ENCODE results near the gene ENDOG. TPM values are rescaled to one million over a fixed set of nuclear protein-coding genes. Genes with fewer than 3 reads are reported as not detected.
A peak's percentile ranks its signal among the peaks of the same experiment; 100 is the strongest.
"Not testable (repeated sequence)": the region's sequence is repeated elsewhere in the genome, so short reads cannot be mapped to it uniquely, and the experiment has no call there.

Gene ENDOG
- 30.5 and 48.3 TPM in 2 replicates for total RNA-seq (2014; rRNA removed)
- 24.4 TPM for polyA plus RNA-seq (2012)

DNA sequence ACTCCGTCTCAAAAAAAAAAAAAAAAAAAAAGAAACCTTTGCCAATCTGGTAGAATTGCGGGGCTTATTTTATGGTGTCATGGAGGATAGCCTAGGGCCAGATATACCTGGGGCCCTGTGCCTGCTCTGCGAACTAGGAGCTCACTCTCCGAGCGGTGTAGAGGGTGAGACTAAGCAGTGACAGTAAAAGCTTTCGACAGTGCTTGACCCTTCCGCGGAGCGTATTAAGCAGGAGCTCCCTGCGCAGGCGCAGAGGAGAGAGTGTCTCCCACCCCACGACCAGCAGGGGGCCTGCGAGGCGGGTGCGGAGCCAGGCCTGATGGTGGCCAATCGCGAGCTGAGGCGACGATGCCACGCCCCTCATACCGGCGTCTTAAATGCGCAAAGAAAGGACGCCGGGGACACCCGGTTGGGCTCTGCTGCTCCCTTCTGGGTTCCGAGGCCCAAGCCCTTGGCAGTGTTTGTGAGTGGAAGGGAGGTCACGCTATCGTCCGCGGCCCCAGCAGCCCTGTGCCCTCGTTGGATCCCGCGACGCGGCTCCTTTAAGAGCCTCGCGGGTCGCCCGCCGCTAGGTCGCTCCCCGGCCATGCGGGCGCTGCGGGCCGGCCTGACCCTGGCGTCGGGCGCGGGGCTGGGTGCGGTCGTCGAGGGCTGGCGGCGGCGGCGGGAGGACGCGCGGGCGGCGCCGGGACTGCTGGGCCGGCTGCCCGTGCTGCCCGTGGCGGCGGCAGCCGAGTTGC is at the start of gene ENDOG:
TSS of gene ENDOG (plus strand) at position 402 of the 740 bp plus-strand sequence. CDS start at position 587, 185 bp downstream.
- DNase-seq (ENCODE audit: low read depth) = peak; percentile 95

DNA sequence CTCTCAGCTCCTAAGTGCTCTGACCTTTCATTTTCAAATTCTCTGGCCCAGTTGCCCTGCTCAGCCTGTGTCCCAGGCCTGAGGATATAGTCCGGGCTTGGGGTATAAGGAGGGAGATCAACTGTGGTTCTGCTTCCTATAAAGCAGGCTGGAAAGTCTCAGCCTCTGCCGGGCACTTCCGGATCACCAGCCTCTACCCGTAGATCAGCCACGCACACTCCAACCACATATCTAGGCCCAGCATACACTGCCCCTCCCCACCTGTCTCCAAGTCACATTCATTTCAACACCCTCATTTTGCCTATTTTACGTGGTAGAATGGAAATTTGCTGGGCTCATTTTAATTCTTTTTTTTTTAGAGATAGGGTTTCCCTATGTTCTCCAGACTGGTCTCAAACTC is 49.7 kb upstream of the ENDOG start:
- DNase-seq (ENCODE audit: low read depth) = no peak

- DNase-seq (ENCODE audit: low read depth) = no peak
Measured at GRCh38 chr9:128770286-128771030, 47.8 kb upstream of the ENDOG start.

DNA sequence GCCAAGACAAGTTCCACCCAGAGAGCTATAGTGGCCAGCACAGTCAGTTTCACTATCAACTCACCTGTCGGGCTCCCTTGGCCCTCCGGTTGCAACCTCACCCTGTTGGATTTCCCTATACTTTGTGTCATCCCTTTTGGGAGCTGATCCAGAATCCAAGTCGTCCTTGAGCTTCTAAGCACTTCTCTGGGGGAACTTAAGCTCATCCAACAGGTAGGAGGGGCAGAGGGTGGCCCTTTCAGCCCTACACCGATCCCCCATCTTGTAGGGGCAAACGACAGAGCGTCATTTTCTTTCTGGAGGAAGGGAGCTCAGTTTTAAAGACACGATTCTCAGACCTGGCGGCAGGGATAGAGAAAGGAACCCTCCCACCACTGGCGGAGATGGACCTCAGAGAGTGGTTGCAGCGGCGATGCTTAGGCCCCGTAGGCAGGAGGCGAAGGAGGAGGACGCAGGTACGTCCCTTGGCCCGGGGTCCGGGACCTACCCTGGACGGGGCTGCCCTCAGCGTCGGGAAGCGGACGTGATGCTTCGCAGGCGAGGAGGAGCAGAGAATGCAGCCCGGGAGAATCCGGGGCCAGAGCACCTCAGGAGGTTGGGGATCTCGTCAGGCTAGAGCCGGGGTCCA is 47.1 kb upstream of the ENDOG start:
- peak; percentile 15 for DNase-seq (ENCODE audit: low read depth)

GRCh38 chr9:128771745-128772519 is 46.4 kb upstream of the ENDOG start, which contains the start of gene ZER1:
Gene ZER1 (minus strand): TSS chr9:128771927. CDS start chr9:128755565, 16,362 bp downstream.
- DNase-seq (ENCODE audit: low read depth) = peak; percentile 80

DNA sequence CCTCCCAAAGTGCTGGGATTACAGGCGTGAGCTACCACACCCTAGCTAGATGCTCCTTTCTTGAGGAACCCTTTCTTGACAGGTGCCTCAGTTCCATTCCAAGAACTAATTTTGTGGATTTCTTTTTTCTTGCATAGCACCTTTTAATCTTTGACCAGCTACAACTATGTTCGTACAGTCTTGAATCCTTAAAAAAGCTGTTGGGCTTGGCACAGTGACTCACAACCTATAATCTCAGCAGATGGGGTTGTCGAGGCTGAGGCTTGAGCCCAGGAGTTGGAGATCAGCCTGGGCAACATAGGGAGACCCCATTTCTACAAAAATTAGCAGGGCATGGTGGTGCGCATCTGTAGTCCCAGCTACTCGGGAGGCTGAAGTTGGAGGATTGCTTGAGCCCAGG is 45.3 kb upstream of the ENDOG start:
- no peak for DNase-seq (ENCODE audit: low read depth)

GRCh38 chr9:128774804-128775203 is 43.5 kb upstream of the ENDOG start:
- DNase-seq (ENCODE audit: low read depth) = no peak

DNA sequence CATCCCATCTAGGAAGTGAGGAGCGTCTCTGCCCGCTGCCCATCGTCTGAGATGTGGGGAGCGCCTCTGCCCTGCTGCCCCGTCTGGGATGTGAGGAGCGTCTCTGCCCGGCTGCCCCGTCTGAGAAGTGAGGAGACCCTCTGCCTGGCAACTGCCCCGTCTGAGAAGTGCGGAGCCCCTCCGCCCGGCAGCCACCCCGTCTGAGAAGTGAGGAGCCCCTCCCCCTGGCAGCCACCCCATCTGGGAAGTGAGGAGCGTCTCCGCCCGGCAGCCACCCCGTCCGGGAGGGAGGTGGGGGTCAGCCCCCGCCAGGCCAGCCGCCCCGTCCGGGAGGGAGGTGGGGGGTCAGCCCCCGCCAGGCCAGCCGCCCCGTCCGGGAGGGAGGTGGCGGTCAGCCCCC is 38.2 kb upstream of the ENDOG start:
- not testable (repeated sequence) for DNase-seq (ENCODE audit: low read depth)

DNA sequence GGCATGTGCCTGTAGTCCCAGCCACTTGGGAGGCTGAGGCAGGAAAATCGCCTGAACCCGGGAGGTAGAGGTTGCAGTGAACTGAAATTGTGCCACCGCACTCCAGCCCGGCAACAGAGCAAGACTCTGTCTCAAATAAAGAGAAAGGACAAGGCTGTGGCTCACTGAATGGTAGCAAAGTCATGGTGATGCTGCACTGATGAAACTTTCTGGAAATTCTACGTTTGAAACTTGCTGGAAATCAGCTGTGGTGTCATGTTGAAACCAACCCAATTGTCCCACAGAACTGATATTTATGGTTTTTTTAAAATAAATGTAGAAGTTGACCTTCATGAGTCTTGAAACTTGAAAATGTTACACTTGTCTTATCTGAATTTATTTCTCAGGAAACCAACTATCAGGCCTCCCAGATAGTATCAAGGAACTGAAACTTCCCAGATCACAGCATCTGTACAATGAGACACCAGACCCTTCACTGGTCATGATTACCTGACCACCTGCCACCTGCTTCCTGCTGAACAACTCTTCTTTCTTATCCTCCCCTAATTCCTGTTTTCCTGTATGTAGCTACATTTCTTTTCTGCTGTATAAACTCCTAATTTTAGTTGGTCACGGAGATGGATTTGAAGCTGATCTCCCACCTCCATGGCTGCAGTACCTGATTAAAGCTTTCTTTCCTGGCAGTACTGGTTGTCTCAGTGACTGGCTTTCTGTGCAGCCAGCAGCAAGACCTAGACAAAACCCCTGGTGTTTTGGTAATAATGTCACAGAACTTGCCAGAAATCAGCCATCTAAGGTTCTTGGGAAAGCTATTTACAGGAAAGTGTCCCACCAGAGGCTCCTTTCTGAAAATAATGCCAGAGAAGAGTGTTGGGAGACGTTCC is 36.9 kb upstream of the ENDOG start:
- DNase-seq (ENCODE audit: low read depth) = no peak

DNA sequence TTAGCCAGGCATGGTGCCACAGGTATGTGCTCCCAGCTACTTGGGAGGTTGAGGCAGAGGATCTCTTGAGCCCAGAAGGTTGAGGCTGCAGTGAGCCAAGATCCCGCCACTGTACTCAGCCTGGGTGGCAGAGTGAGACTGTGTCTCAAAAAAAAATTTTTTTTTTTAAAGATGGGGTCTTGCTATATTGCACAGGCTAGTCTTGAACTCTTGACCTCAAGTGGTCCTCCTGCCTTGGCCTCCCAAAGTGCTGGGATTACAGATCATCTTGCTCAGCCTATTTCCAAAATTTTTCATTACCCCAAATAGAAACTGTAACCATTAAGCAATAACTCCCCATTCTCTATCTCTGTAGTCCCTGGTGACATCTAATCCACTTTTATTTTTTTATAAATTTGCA is 35.6 kb upstream of the ENDOG start:
- DNase-seq (ENCODE audit: low read depth) = no peak

GRCh38 chr9:128785427-128785826 is 32.9 kb upstream of the ENDOG start:
- no peak for DNase-seq (ENCODE audit: low read depth)

GRCh38 chr9:128786681-128787601 is 31.4 kb upstream of the ENDOG start, which contains the start of gene TBC1D13:
Gene TBC1D13 (plus strand): TSS chr9:128787253. CDS start chr9:128787354, 101 bp downstream.
- peak; percentile 74 for DNase-seq (ENCODE audit: low read depth)

- peak; percentile 10 for DNase-seq (ENCODE audit: low read depth)
Measured at GRCh38 chr9:128787659-128788058, 30.6 kb upstream of the ENDOG start.

GRCh38 chr9:128788445-128788844 is 29.9 kb upstream of the ENDOG start:
- no peak for DNase-seq (ENCODE audit: low read depth)

- DNase-seq (ENCODE audit: low read depth) = no peak
Measured at GRCh38 chr9:128790536-128790935, 27.8 kb upstream of the ENDOG start.

DNA sequence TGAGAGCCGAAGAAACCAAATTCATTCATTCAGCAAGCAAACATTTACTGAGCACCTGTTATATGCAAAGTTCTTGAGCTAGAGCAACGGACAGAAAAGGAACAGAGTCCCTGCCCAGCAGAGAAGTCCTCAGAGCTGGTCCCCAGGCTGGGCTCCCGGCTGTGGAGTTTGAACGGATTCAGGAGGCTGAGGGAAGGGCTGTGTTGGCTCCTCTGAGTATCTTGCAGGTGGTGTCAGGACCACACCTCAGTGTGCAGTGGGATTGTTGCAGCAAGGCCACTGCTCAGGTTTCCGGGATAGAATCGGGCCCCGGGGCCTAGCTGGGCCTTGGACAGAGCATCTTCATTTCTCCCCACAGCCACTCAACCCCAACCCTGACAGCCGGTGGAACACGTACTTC is 26.2 kb upstream of the ENDOG start:
- no peak for DNase-seq (ENCODE audit: low read depth)

GRCh38 chr9:128792978-128793686 is 25.2 kb upstream of the ENDOG start:
- DNase-seq (ENCODE audit: low read depth) = no peak

DNA sequence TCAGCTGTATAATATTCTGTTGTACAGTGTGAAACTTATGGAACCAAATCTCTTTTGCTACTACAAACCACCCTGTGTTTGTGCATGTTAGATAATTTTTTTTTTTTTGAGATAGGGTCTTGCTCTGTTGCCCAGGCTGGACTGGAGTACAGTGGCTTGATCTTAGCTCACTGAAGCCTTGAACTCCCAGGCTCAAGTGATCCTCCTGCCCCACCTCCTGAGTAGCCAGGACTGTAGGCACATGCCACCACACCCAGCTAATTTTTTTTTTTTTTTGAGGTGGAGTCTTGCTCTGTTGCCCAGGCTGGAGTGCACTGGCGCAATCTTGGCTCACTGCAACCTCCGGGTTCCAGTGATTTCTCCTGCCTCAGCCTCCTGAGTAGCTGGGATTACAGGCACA is 23.3 kb upstream of the ENDOG start:
- not testable (repeated sequence) for DNase-seq (ENCODE audit: low read depth)

DNA sequence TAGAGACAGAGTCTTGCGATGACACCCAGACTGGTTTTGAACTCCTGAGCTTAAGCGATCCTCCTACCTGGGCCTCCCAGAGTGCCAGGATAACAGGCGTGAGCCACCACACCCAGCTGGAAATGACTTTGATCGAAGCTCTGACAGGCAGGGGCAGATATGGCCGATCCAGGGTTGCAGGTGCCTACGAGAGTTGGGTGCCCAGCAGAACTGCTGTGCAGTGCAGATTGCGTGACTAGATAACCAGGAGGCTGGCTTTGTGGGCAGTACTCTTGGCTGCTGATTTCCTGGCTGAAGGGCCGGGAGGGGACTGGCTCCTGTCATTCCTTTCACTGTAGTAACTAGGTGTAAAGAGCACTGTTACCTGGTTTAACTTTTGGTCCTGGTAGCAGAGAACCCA is 19.4 kb upstream of the ENDOG start:
- DNase-seq (ENCODE audit: low read depth) = no peak
